ENCODE measurements around the gene RASGRP3.

The RASGRP3 gene

GRCh38 chr2:33476793-33477190, 343 bp downstream of the RASGRP3 start:
- no peaks in the 10 kb centered on the region for H3K36me3 ChIP-seq
- H3K4me3 ChIP-seq (ENCODE audit: low read depth, low read length), result peak overlapping the region; percentile 91
- H3K27ac ChIP-seq, result no peak overlapping the region
- DNase-seq, result no peak
- no peak for TF ChIP-seq CTCF (IDR thresholded peaks at IDR 0.05; ENCODE audit: low read depth, low read length)
- H3K9me3 ChIP-seq (ENCODE audit: severe bottlenecking), result no peaks in the 10 kb centered on the region
- no peaks in the 10 kb centered on the region for H3K27me3 ChIP-seq (ENCODE audit: insufficient read depth, low read depth, severe bottlenecking)

- no peaks in the 10 kb centered on the region for H3K36me3 ChIP-seq
- H3K9me3 ChIP-seq (ENCODE audit: severe bottlenecking), result no peaks in the 10 kb centered on the region
- TF ChIP-seq CTCF (IDR thresholded peaks at IDR 0.05; ENCODE audit: low read depth, low read length), result no peak
- H3K4me3 ChIP-seq (ENCODE audit: low read depth, low read length), result no peak overlapping the region
- no peak for DNase-seq
- H3K27me3 ChIP-seq (ENCODE audit: insufficient read depth, low read depth, severe bottlenecking), result no peaks in the 10 kb centered on the region
- H3K27ac ChIP-seq, result no peak overlapping the region
Observed at GRCh38 chr2:33477473-33478468, 1.3 kb downstream of the RASGRP3 start.

GRCh38 chr2:33478968-33479731, 2.7 kb downstream of the RASGRP3 start:
- no peak for TF ChIP-seq CTCF (IDR thresholded peaks at IDR 0.05; ENCODE audit: low read depth, low read length)
- no peak overlapping the region for H3K27ac ChIP-seq
- no peaks in the 10 kb centered on the region for H3K9me3 ChIP-seq (ENCODE audit: severe bottlenecking)
- H3K4me3 ChIP-seq (ENCODE audit: low read depth, low read length), result no peak overlapping the region
- H3K27me3 ChIP-seq (ENCODE audit: insufficient read depth, low read depth, severe bottlenecking), result no peaks in the 10 kb centered on the region
- H3K36me3 ChIP-seq, result no peaks in the 10 kb centered on the region
- no peak for DNase-seq

GRCh38 chr2:33482518-33482917, 6.1 kb downstream of the RASGRP3 start:
- Histone ChIP-seq H3K4me3 (ENCODE audit: low read depth, low read length) (no peak overlapping the region), H3K27me3 (ENCODE audit: insufficient read depth, low read depth, severe bottlenecking) (no peaks in the 10 kb centered on the region), H3K9me3 (ENCODE audit: severe bottlenecking) (peaks cover 6% of the 10 kb centered on the region), H3K27ac (no peak overlapping the region), H3K36me3 (no peaks in the 10 kb centered on the region)
- no peak for DNase-seq
- TF ChIP-seq CTCF (IDR thresholded peaks at IDR 0.05; ENCODE audit: low read depth, low read length), result no peak

- TF ChIP-seq CTCF (IDR thresholded peaks at IDR 0.05; ENCODE audit: low read depth, low read length), result no peak
- no peak overlapping the region for H3K27ac ChIP-seq
- H3K36me3 ChIP-seq, result no peaks in the 10 kb centered on the region
- H3K27me3 ChIP-seq (ENCODE audit: insufficient read depth, low read depth, severe bottlenecking), result no peaks in the 10 kb centered on the region
- no peak overlapping the region for H3K4me3 ChIP-seq (ENCODE audit: low read depth, low read length)
- H3K9me3 ChIP-seq (ENCODE audit: severe bottlenecking), result peaks cover 6% of the 10 kb centered on the region
- no peak for DNase-seq
Observed at GRCh38 chr2:33484042-33484621, 7.7 kb downstream of the RASGRP3 start.
